GM10248 (cell line): ENCODE measurements around the gene MED12.
A peak's percentile ranks its signal among the peaks of the same experiment; 100 is the strongest.

Source experiments
- CTCF ChIA-PET: fragments of 300-600 bp; sonication (Branson Sonifier 250); formaldehyde crosslinking; extraction: SDS; loops from one replicate; lab custom pipeline; 2021; ENCODE audit warnings: antibody characterized with exemption; lab: Yijun Ruan, JAX
- POLR2A ChIA-PET: fragments of 350-650 bp; sonication (Branson Sonifier 250); formaldehyde crosslinking; extraction: SDS; loops from one replicate; lab custom pipeline; 2020; ENCODE audit warnings: antibody characterized with exemption; lab: Yijun Ruan, JAX
- DNase-seq: peaks from one replicate; pipeline ENCODE4 v3.0.0; 2012; ENCODE audit errors: extremely low spot score
- TF ChIP-seq, protein P1 (sequence below): IDR thresholded peaks from 2 replicates; pipeline ENCODE4 v1.5.1; 2012; ENCODE audit warnings: mild to moderate bottlenecking, low read depth; ENCODE audit errors: extremely low read depth, missing control alignments, control extremely low read depth

The MED12 gene

GRCh38 chrX:71105628-71106027 is 12.8 kb upstream of the MED12 start:
- TF ChIP-seq, protein P1, sequence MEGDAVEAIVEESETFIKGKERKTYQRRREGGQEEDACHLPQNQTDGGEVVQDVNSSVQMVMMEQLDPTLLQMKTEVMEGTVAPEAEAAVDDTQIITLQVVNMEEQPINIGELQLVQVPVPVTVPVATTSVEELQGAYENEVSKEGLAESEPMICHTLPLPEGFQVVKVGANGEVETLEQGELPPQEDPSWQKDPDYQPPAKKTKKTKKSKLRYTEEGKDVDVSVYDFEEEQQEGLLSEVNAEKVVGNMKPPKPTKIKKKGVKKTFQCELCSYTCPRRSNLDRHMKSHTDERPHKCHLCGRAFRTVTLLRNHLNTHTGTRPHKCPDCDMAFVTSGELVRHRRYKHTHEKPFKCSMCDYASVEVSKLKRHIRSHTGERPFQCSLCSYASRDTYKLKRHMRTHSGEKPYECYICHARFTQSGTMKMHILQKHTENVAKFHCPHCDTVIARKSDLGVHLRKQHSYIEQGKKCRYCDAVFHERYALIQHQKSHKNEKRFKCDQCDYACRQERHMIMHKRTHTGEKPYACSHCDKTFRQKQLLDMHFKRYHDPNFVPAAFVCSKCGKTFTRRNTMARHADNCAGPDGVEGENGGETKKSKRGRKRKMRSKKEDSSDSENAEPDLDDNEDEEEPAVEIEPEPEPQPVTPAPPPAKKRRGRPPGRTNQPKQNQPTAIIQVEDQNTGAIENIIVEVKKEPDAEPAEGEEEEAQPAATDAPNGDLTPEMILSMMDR, result no peak
- ChIA-PET POLR2A (interaction anchor here (0.6 kb wide), 1 partner anchor 750 kb away, joined by 5 read pairs; no protein-coding TSS in a partner anchor), CTCF (interaction anchor here (0.7 to 3.4 kb wide), 3 partner anchors 13 to 24 kb away, joined by 3 to 9 read pairs (median 9); partner anchors contain the start of gene MED12)
- no peak for DNase-seq

GRCh38 chrX:71106427-71106826 is 12.0 kb upstream of the MED12 start, which contains the start of gene CXorf65:
CXorf65 (minus strand) TSS chrX:71106740; CDS start chrX:71106556, 184 bp downstream.
- TF ChIP-seq, protein P1, result no peak
- DNase-seq, result no peak
- CTCF ChIA-PET, result interaction anchor here (0.7 to 1.8 kb wide), 2 partner anchors 21 to 23 kb away, joined by 3 to 9 read pairs; no protein-coding TSS in a partner anchor
- POLR2A ChIA-PET, result no interaction called here

- ChIA-PET CTCF (no interaction called here), POLR2A (no interaction called here)
- no peak for DNase-seq
- TF ChIP-seq, protein P1, result no peak
Measured at GRCh38 chrX:71107245-71107644, 11.2 kb upstream of the MED12 start.

GRCh38 chrX:71107762-71108360 is 10.5 kb upstream of the MED12 start:
- CTCF ChIA-PET, result interaction anchor here (1.5 kb wide), 1 partner anchor 9 kb away, joined by 4 read pairs; no protein-coding TSS in a partner anchor
- POLR2A ChIA-PET, result no interaction called here
- TF ChIP-seq, protein P1, result no peak
- no peak for DNase-seq

- TF ChIP-seq, protein P1, result no peak
- DNase-seq, result no peak
- ChIA-PET POLR2A (no interaction called here), CTCF (interaction anchor here (1.5 kb wide), 1 partner anchor 10 kb away, joined by 4 read pairs; no protein-coding TSS in a partner anchor)
Measured at GRCh38 chrX:71109051-71109450, 9.3 kb upstream of the MED12 start.

DNA sequence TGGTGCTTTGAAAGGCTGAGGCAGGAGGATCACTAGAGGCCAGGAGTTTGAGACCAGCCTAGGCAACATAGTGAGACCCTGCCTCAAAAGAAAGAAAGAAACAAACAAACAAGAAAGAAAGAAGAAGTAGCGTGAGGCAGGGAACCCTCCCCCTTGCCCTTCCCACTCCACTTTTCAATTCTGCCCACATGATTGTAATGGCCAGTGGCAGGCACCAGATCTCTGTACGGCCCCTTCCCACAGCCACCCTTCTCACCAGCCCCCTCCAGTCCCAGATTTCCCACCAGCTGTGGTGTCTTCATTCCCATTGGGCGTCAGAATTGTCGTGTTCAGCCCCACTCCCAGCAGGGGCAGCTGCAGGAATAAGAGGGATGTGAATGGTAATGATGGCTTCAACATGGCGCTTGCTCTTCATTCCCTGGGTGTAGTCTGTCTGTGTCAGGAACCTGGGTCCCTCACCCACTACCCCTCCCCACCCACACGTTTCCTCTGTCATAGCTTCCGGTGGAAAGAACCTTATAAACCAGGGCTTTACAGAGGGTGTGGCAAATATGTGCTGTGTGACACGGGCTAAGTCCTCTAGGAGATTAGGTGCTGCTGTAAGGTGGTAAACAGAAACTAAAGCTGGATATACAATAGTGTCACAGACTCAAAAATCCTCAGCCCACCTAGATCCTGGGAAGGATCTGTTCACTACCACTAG is 7.1 kb upstream of the MED12 start, which contains the start of gene IL2RG:
Gene IL2RG, minus strand, starts transcription at position 437 of the 703 bp plus-strand sequence. Its CDS starts 38 bp downstream, at position 399.
- DNase-seq, result peak; percentile 75
- TF ChIP-seq, protein P1, result no peak
- CTCF ChIA-PET, result interaction anchor here (2.3 to 2.8 kb wide), 2 partner anchors 11 to 18 kb away, joined by 12 to 16 read pairs; no protein-coding TSS in a partner anchor
- POLR2A ChIA-PET, result interaction anchor here (1.5 to 1.7 kb wide), 2 partner anchors 9 to 11 kb away, joined by 7 to 12 read pairs; no protein-coding TSS in a partner anchor
